Activated naive CD4-positive, alpha-beta T cell treated with anti-CD3 and anti-CD28 coated beads, Interleukin-2, amount 50 U/mL, for 72 hours (primary cell): ENCODE results near the gene ANP32A. TPM values are rescaled to one million over a fixed set of nuclear protein-coding genes. Genes with fewer than 3 reads are reported as not detected.

Source experiments
- total RNA-seq, 2 donors: library from RNA; stranded (reverse); gene quantifications; one replicate each; pipeline ENCODE4 v1.2.3, GENCODE V29; 2022

Gene ANP32A
- total RNA-seq, 2 donors from 2014 or later: 136 to 237 TPM

Other genes with a start within 250 kb of the ANP32A start
- gene CORO2B, start 241.9 kb downstream of the ANP32A start, total RNA-seq: under 1 TPM in 1 of 2 donors, not detected in 1; 0.07 TPM
- gene SPESP1, start 109.6 kb upstream of the ANP32A start, total RNA-seq: 1 to 10 TPM; 1.1 to 1.6 TPM
- under 1 TPM in 1 of 2 donors, not detected in 1; 0.23 TPM for gene NOX5, start 193.8 kb upstream of the ANP32A start, total RNA-seq